ENCODE data around the gene HRH2.

DNA sequence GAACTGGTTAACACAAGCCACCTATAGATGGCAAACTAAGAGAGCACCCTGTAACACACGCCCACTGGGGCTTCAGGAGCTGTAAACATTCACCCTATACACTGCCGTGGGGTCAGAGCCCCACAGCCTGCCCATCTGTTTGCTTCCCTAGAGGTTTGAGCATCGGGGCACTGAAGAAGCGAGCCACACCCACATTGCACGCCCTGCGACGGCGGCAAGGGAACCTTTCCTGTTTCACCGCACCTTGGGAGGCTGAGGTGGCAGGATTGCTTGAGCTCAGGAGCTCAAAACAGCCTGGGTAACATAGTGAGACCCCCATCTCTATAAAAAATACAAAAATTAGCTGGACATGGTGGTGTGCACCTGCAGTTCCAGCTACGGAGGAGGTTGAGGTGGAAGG, 76.6 kb downstream of the HRH2 start:
- TF ChIP-seq, protein P1, sequence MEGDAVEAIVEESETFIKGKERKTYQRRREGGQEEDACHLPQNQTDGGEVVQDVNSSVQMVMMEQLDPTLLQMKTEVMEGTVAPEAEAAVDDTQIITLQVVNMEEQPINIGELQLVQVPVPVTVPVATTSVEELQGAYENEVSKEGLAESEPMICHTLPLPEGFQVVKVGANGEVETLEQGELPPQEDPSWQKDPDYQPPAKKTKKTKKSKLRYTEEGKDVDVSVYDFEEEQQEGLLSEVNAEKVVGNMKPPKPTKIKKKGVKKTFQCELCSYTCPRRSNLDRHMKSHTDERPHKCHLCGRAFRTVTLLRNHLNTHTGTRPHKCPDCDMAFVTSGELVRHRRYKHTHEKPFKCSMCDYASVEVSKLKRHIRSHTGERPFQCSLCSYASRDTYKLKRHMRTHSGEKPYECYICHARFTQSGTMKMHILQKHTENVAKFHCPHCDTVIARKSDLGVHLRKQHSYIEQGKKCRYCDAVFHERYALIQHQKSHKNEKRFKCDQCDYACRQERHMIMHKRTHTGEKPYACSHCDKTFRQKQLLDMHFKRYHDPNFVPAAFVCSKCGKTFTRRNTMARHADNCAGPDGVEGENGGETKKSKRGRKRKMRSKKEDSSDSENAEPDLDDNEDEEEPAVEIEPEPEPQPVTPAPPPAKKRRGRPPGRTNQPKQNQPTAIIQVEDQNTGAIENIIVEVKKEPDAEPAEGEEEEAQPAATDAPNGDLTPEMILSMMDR (IDR thresholded peaks at IDR 0.05) = no peak
- no peak for TF ChIP-seq POLR2A (IDR thresholded peaks at IDR 0.05)

Measured in esophagus squamous epithelium (tissue), 4 donors.